GM18517 (cell line): ENCODE data around the gene IFNL3.
"Not testable (repeated sequence)": the region's sequence is repeated elsewhere in the genome, so short reads cannot be mapped to it uniquely, and the experiment has no call there.

Source experiments
- ATAC-seq: cut with Tn5 transposase; IDR thresholded peaks from one replicate; pipeline ENCODE4 v1.9.1; 2021; ENCODE audit warnings: mild to moderate bottlenecking, moderate library complexity; ENCODE audit not compliant: unreplicated experiment

IFNL3 gene

DNA sequence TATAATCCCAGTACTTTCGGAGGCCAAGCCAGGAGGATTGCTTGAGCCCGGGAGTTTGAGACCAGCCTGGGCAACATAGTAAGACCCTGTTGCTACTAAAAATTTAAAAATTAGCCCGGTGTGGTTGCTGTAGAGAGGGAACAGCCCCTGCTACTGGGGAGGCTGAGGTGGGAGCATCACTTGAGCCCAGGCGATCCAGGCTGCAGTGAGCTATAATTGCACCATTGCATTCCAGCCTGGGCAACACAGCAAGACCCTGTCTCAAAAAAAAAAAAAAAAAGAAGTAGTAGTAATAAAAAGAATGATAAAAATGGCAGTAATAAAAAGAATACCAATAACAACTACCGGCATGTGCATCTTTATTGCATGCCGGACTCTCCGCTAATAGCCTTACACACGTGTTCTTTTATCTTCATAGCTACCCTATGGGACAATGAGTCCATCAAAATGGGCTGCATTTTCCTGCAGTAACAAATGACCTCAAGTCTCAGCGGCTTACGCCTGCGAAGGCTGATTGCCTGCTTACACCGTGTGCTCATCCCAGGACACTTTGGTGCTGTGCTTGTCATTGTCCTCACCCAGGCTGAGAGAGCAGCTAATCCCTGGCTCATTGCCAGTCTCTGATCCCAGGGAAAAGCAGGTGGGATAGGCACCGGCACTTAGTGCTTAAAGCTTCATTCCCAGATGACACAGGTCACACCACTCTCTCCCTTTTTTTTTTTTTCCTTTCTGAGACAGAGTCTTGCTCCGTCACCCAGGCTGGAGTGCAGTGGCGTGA lies 26.4 kb downstream of the IFNL3 start:
- no peak for ATAC-seq

DNA sequence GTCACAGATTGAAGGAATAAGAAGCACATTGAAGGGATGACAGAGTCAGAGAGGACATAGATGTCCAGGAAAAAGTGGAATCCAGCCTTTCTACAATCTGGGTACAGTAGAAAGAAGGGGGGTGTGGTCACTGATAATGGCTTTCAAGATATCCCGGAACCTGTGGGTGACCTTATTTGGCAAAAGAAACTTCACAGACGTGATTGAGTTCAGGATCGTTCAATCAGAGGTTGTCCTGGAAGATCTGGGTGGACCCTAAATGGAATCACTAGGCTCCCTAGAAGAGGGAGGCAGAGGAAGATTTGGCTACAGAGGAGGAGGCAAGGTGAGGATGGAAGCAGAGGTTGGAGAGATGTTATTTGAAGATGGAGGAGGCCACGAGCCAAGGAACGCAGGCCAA lies 27.7 kb downstream of the IFNL3 start:
- no peak for ATAC-seq

DNA sequence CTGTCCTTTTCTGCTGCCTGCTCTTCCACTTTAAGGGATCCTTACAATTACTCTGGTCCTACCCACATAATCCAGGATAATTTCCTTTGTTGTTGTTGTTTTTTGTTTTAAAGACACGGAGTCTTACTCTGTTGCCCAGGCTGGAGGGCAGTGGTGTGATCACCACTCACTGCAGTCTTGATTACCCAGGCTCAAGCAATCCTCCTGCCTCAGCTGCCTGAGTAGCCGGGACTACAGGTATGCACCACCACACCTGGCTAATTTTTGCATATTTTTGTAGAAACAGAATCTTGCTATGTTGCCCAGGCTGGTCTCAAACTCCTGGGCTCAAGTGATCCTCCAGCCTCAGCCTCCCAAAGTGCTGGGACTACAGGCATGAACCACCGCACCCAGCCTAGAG lies 29.5 kb downstream of the IFNL3 start:
- ATAC-seq = not testable (repeated sequence)

DNA sequence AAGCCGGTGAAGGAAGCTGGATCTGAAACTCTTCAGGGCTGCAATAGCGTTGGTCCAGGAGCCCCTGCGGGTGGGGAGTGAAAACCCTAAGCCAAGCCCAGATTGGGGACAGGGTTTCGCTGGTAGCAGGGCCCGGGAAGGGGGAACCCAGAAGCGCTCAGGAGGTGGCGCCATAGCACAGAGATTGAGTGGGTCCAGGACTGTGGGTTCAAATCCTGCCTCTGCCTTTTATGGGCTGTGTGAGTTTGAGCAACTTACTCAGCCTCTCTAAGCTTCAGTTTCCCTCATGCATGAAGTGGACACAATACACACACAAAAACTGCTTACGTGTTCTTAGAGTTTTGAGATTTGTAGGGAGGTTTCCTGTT lies 32.4 kb downstream of the IFNL3 start:
- no peak for ATAC-seq

DNA sequence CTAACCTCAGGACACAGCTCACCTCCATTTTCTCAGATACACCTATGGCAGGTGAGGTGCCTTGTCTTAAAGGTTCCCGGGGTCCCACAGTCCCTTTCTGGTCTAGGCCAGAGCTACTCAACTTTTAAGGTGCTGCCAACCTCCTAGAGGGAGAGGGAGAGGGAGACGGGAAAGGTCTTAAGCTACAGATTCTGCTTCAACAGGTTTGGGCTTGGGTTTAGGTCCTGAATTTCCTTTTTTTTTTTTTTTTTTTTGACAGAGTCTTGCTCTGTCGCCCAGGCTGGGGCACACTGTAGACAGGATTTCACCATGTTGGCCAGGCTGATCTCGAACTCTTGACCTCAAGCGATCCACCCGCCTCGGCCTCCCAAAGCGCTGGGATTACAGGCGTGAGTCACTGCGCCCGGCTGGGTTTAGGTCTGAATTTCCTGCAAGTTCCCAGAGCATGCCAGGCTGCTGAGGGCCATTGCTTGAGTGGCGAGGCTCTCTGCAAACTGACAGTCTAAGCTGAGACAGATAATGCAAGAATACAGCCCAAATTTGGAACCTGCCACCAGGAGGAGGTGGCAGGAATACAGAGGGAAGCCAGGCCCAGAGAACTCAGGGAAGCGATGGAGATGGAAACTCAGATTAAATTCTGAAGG lies 33.0 kb downstream of the IFNL3 start:
- no peak for ATAC-seq

DNA sequence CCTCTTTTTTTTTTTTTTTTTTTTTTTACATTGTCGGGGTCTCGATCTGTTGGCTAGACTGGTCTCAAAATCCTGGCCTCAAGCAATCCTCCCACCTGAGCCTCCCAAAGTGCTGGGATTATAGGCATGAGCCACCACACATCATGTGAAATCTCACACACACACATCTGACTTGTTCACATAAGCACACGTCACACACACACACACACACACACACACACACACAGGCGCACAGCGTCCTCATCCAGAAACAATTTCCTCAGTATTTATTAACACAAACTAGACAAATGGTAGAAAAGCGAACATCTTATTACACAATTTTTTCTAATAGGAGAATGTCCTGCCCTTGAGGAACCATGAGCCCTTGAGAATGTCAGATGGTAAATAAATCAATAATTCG lies 35.6 kb downstream of the IFNL3 start:
- ATAC-seq = no peak

DNA sequence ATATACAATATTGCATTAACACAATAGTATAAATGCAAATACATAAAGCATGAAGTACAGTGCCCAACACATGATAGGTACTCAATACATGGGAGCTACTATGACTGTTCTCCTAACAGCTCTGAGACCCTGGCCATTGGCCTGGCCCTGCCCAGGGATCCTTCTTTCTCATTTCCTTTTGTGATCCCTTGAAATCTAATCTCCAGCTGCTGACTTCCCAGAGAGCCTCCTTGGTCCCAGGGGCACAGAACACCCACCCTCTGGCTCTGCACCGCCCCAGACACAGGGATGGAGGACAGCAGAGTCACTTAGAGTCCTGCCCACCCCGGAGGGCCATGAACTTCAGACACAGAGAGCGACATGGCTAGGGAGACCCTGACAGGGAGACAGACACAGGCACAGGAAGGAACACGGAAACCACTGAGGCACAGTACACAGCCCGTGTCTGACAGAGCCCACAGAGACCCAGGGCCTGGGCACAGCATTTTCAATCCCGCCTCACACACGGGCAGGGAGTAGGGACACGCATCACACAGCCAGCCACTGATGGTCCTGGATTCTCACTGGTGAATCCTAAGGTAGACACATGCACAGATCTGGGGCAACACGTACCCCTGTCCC lies 36.5 kb downstream of the IFNL3 start:
- ATAC-seq = no peak

DNA sequence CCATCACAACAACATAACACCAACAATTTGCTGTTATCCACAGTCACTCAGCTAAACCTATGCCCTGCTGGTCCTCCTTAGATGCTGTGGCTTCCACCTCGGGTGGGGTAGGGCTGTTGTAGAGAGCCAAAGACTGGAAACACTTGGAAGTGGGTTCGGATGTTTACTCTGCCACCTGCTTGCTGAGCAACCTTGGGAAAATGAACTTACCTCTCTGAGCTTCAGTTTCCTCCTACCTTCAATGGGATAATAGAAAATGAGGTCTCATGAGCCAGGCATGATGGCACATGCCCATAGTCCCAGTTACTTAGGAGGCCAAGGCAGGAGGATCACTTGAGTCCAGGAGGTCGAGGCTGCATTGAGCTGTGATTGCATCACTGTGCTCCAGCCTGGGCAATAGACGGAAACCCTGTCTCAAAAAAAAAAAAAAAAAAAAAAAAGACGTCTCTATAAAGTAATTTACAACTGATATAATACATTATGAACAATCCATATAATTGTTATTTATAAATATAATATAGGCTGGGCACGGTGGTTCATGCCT lies 37.4 kb downstream of the IFNL3 start:
- no peak for ATAC-seq

DNA sequence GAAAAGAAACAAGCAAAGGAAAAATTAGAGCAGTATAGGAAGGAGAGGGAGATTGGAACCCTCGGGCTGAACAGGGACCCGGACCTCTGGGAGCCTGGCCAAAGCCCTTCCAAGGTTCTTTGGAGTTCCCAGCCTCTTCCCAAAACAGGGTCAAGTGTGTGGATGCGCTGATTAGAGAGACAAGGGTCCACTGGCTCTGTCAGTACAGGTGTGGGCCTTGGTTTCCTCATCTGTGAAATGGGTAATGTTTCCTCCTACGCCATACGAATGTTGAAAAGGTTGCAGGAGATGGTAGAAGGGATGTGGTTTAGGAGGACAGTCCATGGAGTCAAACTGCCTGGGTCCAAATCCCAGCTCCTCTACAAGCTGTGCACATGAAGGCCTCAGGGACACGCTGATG lies 38.7 kb downstream of the IFNL3 start:
- ATAC-seq = no peak

DNA sequence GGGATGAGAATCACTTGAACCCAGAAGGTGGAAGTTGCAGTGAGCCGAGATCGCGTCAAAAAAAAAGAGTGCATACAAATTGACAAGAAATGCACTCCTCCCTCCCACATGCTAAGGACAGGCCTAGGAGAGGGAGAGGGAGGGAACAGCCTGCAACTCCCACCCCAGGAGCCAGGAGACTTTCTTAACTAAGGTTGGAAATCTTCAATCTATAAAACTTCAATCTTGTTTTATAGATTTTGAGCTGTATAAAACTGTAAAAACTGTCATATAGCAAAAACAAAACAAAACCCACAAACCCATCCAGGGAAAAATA lies 39.4 kb downstream of the IFNL3 start:
- no peak for ATAC-seq

DNA sequence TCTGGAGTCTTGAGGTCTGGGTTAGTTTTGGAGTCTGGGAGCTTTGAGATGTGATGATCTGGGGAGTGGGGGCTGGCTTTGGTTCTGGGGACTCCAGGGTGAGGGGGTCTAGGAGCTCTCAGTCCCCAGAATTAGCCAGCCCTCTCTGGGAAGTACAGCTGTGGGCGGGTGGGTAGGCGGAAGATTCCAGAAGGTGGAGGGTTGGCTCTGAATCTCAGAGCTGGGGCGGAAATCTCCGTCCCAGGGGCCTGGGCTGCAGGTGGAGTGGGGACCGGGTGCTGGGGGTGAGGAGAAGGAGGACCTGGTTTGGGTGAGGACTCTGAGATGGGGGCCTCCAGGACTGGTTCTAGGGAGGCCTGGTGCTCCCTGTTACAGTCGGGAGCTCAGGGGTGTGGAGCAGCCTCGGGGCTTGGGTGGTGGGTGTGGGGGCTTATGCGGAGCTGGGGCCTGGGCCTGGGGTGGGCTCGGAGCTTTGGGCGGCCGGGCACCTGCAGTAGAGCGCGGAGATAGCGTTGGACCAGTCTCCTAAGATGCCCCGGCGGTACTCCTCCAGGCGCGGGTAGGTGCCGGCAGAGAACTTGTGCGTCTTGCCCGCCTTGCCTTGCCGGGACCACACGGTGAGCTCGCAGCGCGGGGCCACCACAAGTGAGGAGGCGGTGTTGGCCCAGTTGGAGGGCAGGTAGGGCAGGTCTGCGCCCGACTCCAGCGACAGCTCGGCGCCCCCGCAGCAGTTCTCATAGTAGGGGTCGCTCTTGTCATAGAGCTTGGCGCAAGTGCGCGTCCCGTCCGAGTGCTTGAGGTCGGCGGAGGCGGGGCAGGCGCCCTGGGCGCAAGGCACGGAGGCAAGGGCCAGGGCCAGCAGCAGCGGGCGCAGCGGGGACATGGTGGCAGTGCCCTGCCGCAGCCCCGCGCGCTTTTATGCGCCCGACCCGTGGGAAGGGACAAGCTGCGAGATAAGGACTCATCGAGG lies 41.1 kb downstream of the IFNL3 start, which contains the start of gene SYCN:
Gene SYCN (minus strand): TSS at position 892 of the 970 bp plus-strand sequence. CDS start 9 bp downstream, at position 883.
- ATAC-seq = no peak

DNA sequence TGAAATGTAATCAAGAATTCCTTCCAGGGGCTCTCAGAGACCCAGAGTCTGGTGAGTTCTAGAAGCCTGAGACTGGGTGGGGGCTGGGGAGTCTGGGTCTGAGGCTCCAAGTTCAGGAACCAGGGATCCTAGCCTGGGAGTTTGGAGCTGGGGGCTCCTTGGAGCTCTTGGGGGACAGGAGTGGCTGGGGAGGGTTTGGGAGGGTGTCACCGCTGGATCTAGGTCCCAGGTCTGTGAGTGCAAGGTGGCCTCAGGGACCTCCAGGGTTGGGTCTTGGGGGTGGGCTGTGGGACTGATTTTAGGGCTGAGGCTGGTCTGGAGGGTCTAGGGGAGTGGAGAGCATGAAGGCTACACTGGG lies 41.8 kb downstream of the IFNL3 start:
- ATAC-seq = no peak

DNA sequence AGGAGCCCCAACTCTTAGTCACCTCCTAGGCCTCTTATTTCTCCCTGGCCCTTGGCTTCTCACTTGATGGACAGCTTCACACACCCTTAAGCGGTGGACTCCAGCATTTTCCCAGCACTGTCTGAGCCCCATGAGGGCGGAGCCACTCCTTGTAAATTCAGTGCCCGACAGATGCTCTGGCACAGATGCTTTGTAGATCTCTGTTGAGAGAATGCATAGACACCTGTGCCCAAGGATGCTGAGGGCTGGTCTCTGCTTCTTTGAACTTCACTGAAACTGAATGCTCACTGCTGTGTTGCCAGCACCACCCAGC lies 44.0 kb downstream of the IFNL3 start:
- ATAC-seq = no peak

DNA sequence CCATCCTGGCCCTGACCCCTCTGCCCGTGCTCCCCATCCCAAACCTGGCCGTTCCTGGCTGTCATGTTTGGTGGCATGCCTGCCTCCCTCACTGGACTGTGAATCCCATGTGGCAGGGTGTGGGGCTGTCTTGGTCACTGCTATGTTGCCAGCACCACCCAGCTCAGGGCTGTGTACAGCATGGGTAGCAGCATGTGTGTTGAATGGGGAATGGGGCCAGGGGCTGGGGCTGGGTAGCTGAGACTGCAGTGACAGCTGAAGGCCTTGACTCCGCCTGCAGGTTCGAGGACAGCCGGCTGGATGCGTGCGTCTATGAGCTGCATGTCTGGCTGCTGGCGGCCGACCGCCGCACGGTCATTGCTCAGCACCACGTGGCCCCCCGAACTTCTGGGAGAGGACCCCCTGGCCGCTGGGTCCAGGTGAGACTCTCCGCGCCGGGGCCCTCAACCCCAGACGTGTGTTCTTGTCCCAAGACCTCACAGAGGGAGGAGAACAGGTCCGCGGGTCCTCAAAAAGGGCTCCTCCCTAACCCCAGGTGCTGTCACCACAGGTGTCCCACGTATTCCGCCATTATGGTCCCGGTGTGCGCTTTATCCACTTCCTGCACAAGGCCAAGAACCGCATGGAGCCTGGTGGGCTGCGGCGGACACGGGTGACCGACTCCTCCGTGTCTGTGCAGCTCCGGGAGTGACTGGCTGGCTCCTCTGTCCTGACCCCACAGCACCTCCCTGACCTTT lies 44.6 kb downstream of the IFNL3 start:
- no peak for ATAC-seq

DNA sequence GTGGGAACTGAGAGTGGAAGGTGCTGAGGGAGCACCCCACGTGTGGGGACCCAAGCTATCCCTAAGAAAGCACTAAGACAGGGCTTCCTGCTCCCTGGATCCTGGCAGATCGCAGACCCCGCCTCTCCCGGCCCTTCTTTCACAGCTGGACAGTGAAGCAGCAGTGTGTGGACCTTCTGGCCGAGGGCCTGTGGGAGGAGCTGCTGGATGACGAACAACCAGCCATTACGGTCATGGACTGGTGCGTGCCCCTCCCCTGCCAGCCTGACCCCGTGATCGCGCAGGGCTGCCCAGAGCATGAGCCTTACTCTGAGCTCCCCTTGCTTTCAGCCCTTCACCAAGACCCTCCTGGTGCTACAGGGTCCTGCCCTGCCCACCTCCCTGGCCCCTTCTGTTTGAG lies 45.8 kb downstream of the IFNL3 start:
- no peak for ATAC-seq

DNA sequence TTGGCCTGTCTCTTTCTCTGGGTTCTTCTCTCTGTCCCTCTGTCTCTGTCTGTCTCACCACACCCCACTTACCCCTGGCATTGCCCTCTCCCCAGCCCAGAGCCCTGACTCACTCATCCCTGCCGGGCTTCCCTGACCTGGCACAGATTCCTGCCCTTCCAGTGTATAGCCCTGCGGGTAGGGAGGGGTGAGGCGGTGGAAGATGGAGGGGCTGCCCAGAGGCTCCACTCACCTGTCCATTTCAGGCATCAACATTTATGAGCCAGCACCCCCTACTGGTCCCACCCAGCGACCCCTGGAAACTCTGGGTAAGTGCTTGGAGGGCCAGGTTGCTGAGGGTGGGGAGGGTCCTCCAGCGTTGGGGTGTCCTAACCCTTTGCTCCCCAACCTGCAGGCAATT lies 47.0 kb downstream of the IFNL3 start:
- no peak for ATAC-seq

DNA sequence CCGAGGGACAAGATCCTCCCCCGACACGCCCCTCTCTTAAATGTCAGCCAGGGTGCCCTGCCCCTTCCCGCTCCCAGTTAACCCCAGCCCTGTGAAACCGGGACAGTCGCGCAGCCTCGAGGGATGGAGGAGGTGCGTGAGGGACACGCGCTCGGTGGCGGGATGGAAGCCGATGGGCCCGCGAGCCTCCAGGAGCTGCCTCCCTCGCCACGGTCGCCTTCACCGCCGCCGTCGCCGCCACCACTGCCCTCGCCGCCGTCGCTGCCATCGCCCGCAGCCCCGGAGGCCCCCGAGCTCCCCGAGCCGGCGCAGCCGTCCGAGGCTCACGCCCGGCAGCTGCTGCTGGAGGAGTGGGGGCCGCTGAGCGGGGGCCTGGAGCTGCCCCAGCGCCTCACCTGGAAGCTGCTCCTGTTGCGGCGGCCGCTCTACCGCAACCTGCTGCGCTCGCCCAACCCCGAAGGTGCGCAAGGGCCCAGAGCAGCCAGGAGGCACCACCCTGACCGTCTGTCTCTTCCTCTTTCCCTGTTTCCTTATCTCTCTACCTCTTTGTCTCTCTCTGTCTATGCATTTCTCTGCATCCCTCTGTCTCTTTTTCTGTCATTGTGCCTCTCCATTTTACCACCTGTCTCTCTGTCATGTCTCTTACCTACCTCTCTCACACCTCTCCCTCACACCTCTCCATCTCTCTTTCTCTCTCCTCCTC lies 47.8 kb downstream of the IFNL3 start, which contains the start of gene NCCRP1:
Gene NCCRP1 (plus strand): TSS at position 105 of the 703 bp plus-strand sequence. CDS start 19 bp downstream, at position 124.
- no peak for ATAC-seq

DNA sequence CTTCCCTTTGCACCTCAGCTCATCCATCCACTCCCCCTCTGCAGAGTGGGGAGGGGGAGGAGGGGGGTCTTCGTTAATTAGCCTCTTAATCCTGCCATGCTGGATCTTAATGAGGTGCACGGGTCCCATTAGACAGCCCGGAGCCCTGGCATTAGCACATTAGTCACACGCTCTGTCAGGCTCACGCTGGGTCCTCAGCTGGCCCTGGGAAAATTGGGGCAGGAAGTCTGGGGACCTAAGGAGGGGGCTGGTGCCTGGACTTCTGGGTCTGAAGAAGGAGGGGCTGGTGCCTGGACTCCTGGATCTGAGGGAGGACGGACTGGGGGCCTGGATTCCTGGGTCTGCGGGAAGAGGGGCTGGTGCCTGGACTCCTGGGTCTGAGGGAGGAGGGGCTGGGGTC lies 48.5 kb downstream of the IFNL3 start:
- no peak for ATAC-seq

DNA sequence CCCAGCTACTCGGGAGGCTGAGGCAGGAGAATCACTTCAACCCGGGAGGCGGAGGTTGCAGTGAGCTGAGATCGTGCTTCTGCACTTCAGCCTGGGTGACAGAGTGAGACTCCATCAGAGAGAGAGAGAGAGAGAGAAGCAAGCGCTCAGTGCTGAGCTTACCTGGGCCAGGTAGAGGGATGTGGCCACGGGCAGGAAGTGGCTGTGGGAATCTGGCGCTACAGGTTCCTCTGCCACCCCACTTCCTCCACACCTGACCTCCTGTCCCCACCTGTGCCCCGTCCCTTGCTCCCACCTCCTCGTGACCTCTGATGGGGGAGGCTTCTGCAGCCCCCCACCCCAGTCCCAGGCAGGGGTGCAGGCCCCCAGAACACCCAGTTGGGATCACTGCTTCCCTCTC lies 49.1 kb downstream of the IFNL3 start:
- ATAC-seq = no peak
